Measurements from ENCODE around the gene PIWIL4.
"Not testable (repeated sequence)": the region's sequence is repeated elsewhere in the genome, so short reads cannot be mapped to it uniquely, and the experiment has no call there.

PIWIL4 gene

GRCh38 chr11:94543695-94544645, 23.2 kb upstream of the PIWIL4 start, which contains the start of gene FUT4:
Gene FUT4, plus strand, starts transcription at chr11:94543921. Its CDS starts 213 bp downstream, at chr11:94544134.
- H3K27me3 Mint-ChIP-seq = peaks cover 24% of the 10 kb centered on the region
- peak within 1 kb of the TSS; percentile 100 for H3K4me3 Mint-ChIP-seq
- H3K9me3 Mint-ChIP-seq = no peaks in the 10 kb centered on the region
- peak; percentile 91 for ATAC-seq
- H3K4me1 Mint-ChIP-seq = peaks cover 37% of the 10 kb centered on the region
- peaks cover 7% of the 10 kb centered on the region for H3K36me3 Mint-ChIP-seq
- H3K27ac Mint-ChIP-seq = peak within 1 kb of the TSS; percentile 99

GRCh38 chr11:94544646-94545263, 22.4 kb upstream of the PIWIL4 start:
- no peak for ATAC-seq
- Mint-ChIP-seq H3K27me3 (peaks cover 17% of the 10 kb centered on the region), H3K4me3 (peak overlapping the region; percentile 72), H3K9me3 (no peaks in the 10 kb centered on the region), H3K27ac (peak overlapping the region; percentile 17), H3K36me3 (peaks cover 7% of the 10 kb centered on the region), H3K4me1 (peaks cover 37% of the 10 kb centered on the region)

GRCh38 chr11:94545264-94546161, 21.7 kb upstream of the PIWIL4 start:
- Mint-ChIP-seq H3K9me3 (no peaks in the 10 kb centered on the region), H3K4me1 (peaks cover 41% of the 10 kb centered on the region), H3K27ac (peak overlapping the region; percentile 17), H3K27me3 (peaks cover 11% of the 10 kb centered on the region), H3K4me3 (peak overlapping the region; percentile 72), H3K36me3 (peaks cover 7% of the 10 kb centered on the region)
- no peak for ATAC-seq

GRCh38 chr11:94546162-94546470, 21.1 kb upstream of the PIWIL4 start:
- Mint-ChIP-seq H3K9me3 (no peaks in the 10 kb centered on the region), H3K27ac (no peak overlapping the region), H3K36me3 (peaks cover 7% of the 10 kb centered on the region), H3K4me3 (peak overlapping the region; percentile 14), H3K4me1 (peaks cover 44% of the 10 kb centered on the region), H3K27me3 (peaks cover 9% of the 10 kb centered on the region)
- ATAC-seq = no peak

- H3K9me3 Mint-ChIP-seq = no peaks in the 10 kb centered on the region
- H3K36me3 Mint-ChIP-seq = peaks cover 7% of the 10 kb centered on the region
- no peak overlapping the region for H3K27ac Mint-ChIP-seq
- peaks cover 44% of the 10 kb centered on the region for H3K4me1 Mint-ChIP-seq
- H3K4me3 Mint-ChIP-seq = no peak overlapping the region
- no peak for ATAC-seq
- H3K27me3 Mint-ChIP-seq = peaks cover under 1% of the 10 kb centered on the region
These were observed 20.3 kb upstream of the PIWIL4 start for GRCh38 chr11:94546886-94547285.

- Mint-ChIP-seq H3K4me3 (no peak overlapping the region), H3K27ac (no peak overlapping the region), H3K9me3 (no peaks in the 10 kb centered on the region), H3K4me1 (peaks cover 30% of the 10 kb centered on the region), H3K36me3 (peaks cover 7% of the 10 kb centered on the region), H3K27me3 (no peaks in the 10 kb centered on the region)
- ATAC-seq = no peak
These were observed 18.0 kb upstream of the PIWIL4 start for GRCh38 chr11:94549146-94549545.

- Mint-ChIP-seq H3K36me3 (peaks cover 5% of the 10 kb centered on the region), H3K4me3 (peak overlapping the region; percentile 6), H3K9me3 (no peaks in the 10 kb centered on the region), H3K4me1 (peaks cover 25% of the 10 kb centered on the region), H3K27ac (no peak overlapping the region), H3K27me3 (no peaks in the 10 kb centered on the region)
- ATAC-seq = no peak
These were observed 16.7 kb upstream of the PIWIL4 start for GRCh38 chr11:94550513-94550912.

- no peak overlapping the region for H3K27ac Mint-ChIP-seq
- no peaks in the 10 kb centered on the region for H3K27me3 Mint-ChIP-seq
- H3K4me3 Mint-ChIP-seq = no peak overlapping the region
- H3K9me3 Mint-ChIP-seq = no peaks in the 10 kb centered on the region
- no peaks in the 10 kb centered on the region for H3K36me3 Mint-ChIP-seq
- H3K4me1 Mint-ChIP-seq = peaks cover 7% of the 10 kb centered on the region
- ATAC-seq = no peak
These were observed 13.2 kb upstream of the PIWIL4 start for GRCh38 chr11:94553938-94554337.

GRCh38 chr11:94555752-94556329, 11.3 kb upstream of the PIWIL4 start:
- not testable (repeated sequence) for H3K4me1 Mint-ChIP-seq, H3K27me3 Mint-ChIP-seq, H3K9me3 Mint-ChIP-seq, ATAC-seq, H3K4me3 Mint-ChIP-seq, H3K36me3 Mint-ChIP-seq, H3K27ac Mint-ChIP-seq

GRCh38 chr11:94557421-94557820, 9.7 kb upstream of the PIWIL4 start:
- no peak for ATAC-seq
- no peaks in the 10 kb centered on the region for H3K4me1 Mint-ChIP-seq
- no peak overlapping the region for H3K27ac Mint-ChIP-seq
- no peaks in the 10 kb centered on the region for H3K36me3 Mint-ChIP-seq
- no peaks in the 10 kb centered on the region for H3K9me3 Mint-ChIP-seq
- H3K4me3 Mint-ChIP-seq = no peak overlapping the region
- H3K27me3 Mint-ChIP-seq = no peaks in the 10 kb centered on the region

- no peak overlapping the region for H3K27ac Mint-ChIP-seq
- no peaks in the 10 kb centered on the region for H3K36me3 Mint-ChIP-seq
- no peak for ATAC-seq
- no peaks in the 10 kb centered on the region for H3K4me1 Mint-ChIP-seq
- no peaks in the 10 kb centered on the region for H3K9me3 Mint-ChIP-seq
- no peaks in the 10 kb centered on the region for H3K27me3 Mint-ChIP-seq
- H3K4me3 Mint-ChIP-seq = no peak overlapping the region
These were observed 9.2 kb upstream of the PIWIL4 start for GRCh38 chr11:94557992-94558391.

- H3K27me3 Mint-ChIP-seq = no peaks in the 10 kb centered on the region
- no peak overlapping the region for H3K27ac Mint-ChIP-seq
- no peaks in the 10 kb centered on the region for H3K36me3 Mint-ChIP-seq
- H3K4me1 Mint-ChIP-seq = no peaks in the 10 kb centered on the region
- no peaks in the 10 kb centered on the region for H3K9me3 Mint-ChIP-seq
- no peak overlapping the region for H3K4me3 Mint-ChIP-seq
- no peak for ATAC-seq
These were observed 8.7 kb upstream of the PIWIL4 start for GRCh38 chr11:94558468-94558867.

- H3K36me3 Mint-ChIP-seq = no peaks in the 10 kb centered on the region
- no peaks in the 10 kb centered on the region for H3K27me3 Mint-ChIP-seq
- no peaks in the 10 kb centered on the region for H3K9me3 Mint-ChIP-seq
- H3K4me1 Mint-ChIP-seq = no peaks in the 10 kb centered on the region
- no peak overlapping the region for H3K4me3 Mint-ChIP-seq
- no peak for ATAC-seq
- H3K27ac Mint-ChIP-seq = no peak overlapping the region
These were observed 8.2 kb upstream of the PIWIL4 start for GRCh38 chr11:94558932-94559331.

GRCh38 chr11:94559361-94559760, 7.8 kb upstream of the PIWIL4 start:
- Mint-ChIP-seq H3K27me3 (no peaks in the 10 kb centered on the region), H3K4me1 (no peaks in the 10 kb centered on the region), H3K27ac (no peak overlapping the region), H3K36me3 (no peaks in the 10 kb centered on the region), H3K4me3 (no peak overlapping the region), H3K9me3 (no peaks in the 10 kb centered on the region)
- no peak for ATAC-seq

GRCh38 chr11:94560834-94561233, 6.3 kb upstream of the PIWIL4 start:
- H3K4me1 Mint-ChIP-seq = no peaks in the 10 kb centered on the region
- H3K36me3 Mint-ChIP-seq = no peaks in the 10 kb centered on the region
- no peak overlapping the region for H3K27ac Mint-ChIP-seq
- H3K9me3 Mint-ChIP-seq = no peaks in the 10 kb centered on the region
- ATAC-seq = no peak
- H3K27me3 Mint-ChIP-seq = no peaks in the 10 kb centered on the region
- H3K4me3 Mint-ChIP-seq = no peak overlapping the region

All from stimulated activated memory B cell treated with anti-CD40 and anti-IgM and Interleukin-4, amounts not matched to agents 10 μg/mL and 1 μg/mL and 100 μg/mL, for 72 hours (primary cell).